HepG2 (cell line): ENCODE results near the gene METTL2A. TPM values are rescaled to one million over a fixed set of nuclear protein-coding genes. Genes with fewer than 3 reads are reported as not detected.
A peak's percentile ranks its signal among the peaks of the same experiment; 100 is the strongest.

Experiments used
- BCL3 ChIP-seq: sonication (generic); formaldehyde crosslinking; IDR thresholded peaks from 2 replicates; pipeline ENCODE4 v1.5.1; 2020; ENCODE audit warnings: mild to moderate bottlenecking, missing genetic modification reagents, moderate library complexity
- CCDC6 ChIP-seq: sonication (generic); formaldehyde crosslinking; IDR thresholded peaks from 2 replicates; pipeline ENCODE4 v1.8.1; 2022; ENCODE audit warnings: mild to moderate bottlenecking, missing genetic modification reagents, moderate library complexity
- ELF1 ChIP-seq: sonication (generic); formaldehyde crosslinking; IDR thresholded peaks from 2 replicates; pipeline ENCODE4 v1.4.0; 2020; ENCODE audit warnings: missing genetic modification reagents
- HDAC1 ChIP-seq: sonication (generic); formaldehyde crosslinking; IDR thresholded peaks from 2 replicates; pipeline ENCODE4 v1.5.1; 2020; ENCODE audit warnings: mild to moderate bottlenecking, missing genetic modification reagents
- KMT2A ChIP-seq: sonication (generic); formaldehyde crosslinking; IDR thresholded peaks from 2 replicates; pipeline ENCODE4 v1.4.0; 2020; ENCODE audit warnings: missing genetic modification reagents
- NFYC ChIP-seq: IDR thresholded peaks from 2 replicates; pipeline ENCODE4 v1.6.1; 2016; ENCODE audit warnings: missing genetic modification reagents, missing compliant biosample characterization
- PATZ1 ChIP-seq: sonication (generic); formaldehyde crosslinking; IDR thresholded peaks from 2 replicates; pipeline ENCODE4 v1.4.0; 2020; ENCODE audit warnings: missing genetic modification reagents
- POLR2G ChIP-seq: fragments of 200-400 bp; formaldehyde crosslinking; IDR thresholded peaks from 2 replicates; pipeline ENCODE4 v1.6.1; 2018; ENCODE audit warnings: mild to moderate bottlenecking, low read depth, low read length, moderate library complexity
- PRMT3 ChIP-seq: sonication (generic); formaldehyde crosslinking; IDR thresholded peaks from 2 replicates; pipeline ENCODE4 v1.8.1; 2022; ENCODE audit warnings: low read depth, mild to moderate bottlenecking, moderate library complexity, missing genetic modification reagents, borderline replicate concordance
- REPIN1 ChIP-seq: sonication (generic); formaldehyde crosslinking; IDR thresholded peaks from 2 replicates; pipeline ENCODE4 v1.8.0; 2022; ENCODE audit warnings: missing genetic modification reagents, low read depth, mild to moderate bottlenecking, borderline replicate concordance
- SALL2 ChIP-seq: sonication (generic); formaldehyde crosslinking; IDR thresholded peaks from 2 replicates; pipeline ENCODE4 v1.8.1; 2023; ENCODE audit warnings: mild to moderate bottlenecking, missing genetic modification reagents, inconsistent platforms
- ZNF383 ChIP-seq: sonication (generic); formaldehyde crosslinking; IDR thresholded peaks from 2 replicates; pipeline ENCODE4 v1.4.0; 2020; ENCODE audit warnings: missing genetic modification reagents, mild to moderate bottlenecking, borderline replicate concordance
- ZNF430 ChIP-seq: sonication (generic); formaldehyde crosslinking; IDR thresholded peaks from 2 replicates; pipeline ENCODE4 v1.9.0; 2021; ENCODE audit warnings: mild to moderate bottlenecking, missing genetic modification reagents
- ZNF788 ChIP-seq: sonication (generic); formaldehyde crosslinking; IDR thresholded peaks from 2 replicates; pipeline ENCODE4 v1.5.0; 2020; ENCODE audit warnings: mild to moderate bottlenecking, missing genetic modification reagents, borderline replicate concordance
- ZNF839 ChIP-seq: sonication (generic); formaldehyde crosslinking; IDR thresholded peaks from 2 replicates; pipeline ENCODE4 v1.4.0; 2020; ENCODE audit warnings: missing genetic modification reagents, mild to moderate bottlenecking, borderline replicate concordance
- ZZZ3 ChIP-seq: sonication (generic); formaldehyde crosslinking; IDR thresholded peaks from 2 replicates; pipeline ENCODE4 v1.4.0; 2020; ENCODE audit warnings: missing genetic modification reagents, mild to moderate bottlenecking, borderline replicate concordance
- polyA plus RNA-seq, 8 experiments: library from polyadenylated mRNA; depleted of rRNA in 3 of 8; stranded (reverse) in 7 of 8; unstranded in 1 of 8; fragments of >200 nt; fragmentation: Illumina TruSeq in 4 of 8; extraction: Trizol in 4 of 8; gene quantifications; 2 replicates each; pipeline versions ENCODE4 v1.2.1 to v1.2.3, GENCODE V29; 2011 to 2016; ENCODE audit warnings: low read depth in 4 of 8, missing spikeins in 1 of 8, mixed read lengths in 1 of 8; ENCODE audit not compliant: insufficient read depth in 1 of 8
- total RNA-seq, 5 experiments: library from RNA; depleted of rRNA; stranded (reverse); fragments of >200 nt; fragmentation: Illumina TruSeq; extraction: Trizol; gene quantifications; 2 replicates each; pipeline ENCODE4 v1.2.3, GENCODE V29; 2016; ENCODE audit warnings: low read depth in 1 of 5
- TF ChIP-seq, protein P1 (sequence below): sonication (generic); formaldehyde crosslinking; IDR thresholded peaks from 2 replicates; pipeline ENCODE4 v1.5.1; 2020; ENCODE audit warnings: missing genetic modification reagents, mild to moderate bottlenecking, borderline replicate concordance
- TF ChIP-seq, protein P2 (sequence below): sonication (generic); formaldehyde crosslinking; IDR thresholded peaks from 2 replicates; pipeline ENCODE4 v1.4.0; 2020; ENCODE audit warnings: mild to moderate bottlenecking, missing genetic modification reagents
- TF ChIP-seq, protein P3 (sequence below): IDR thresholded peaks from 2 replicates; pipeline ENCODE4 v1.6.1; 2016; ENCODE audit warnings: low read depth, borderline replicate concordance
- TF ChIP-seq, protein P4 (sequence below): sonication (generic); formaldehyde crosslinking; IDR thresholded peaks from 2 replicates; pipeline ENCODE4 v1.5.0; 2020; ENCODE audit warnings: mild to moderate bottlenecking, missing genetic modification reagents, moderate library complexity

METTL2A gene
- total and polyA plus RNA-seq, 2 of the 13 experiments (the other 11 are each of a cell fraction or from before 2014, with no cell fraction given) = 15.6 to 32.3 TPM

- TF ChIP-seq BCL3 (CRISPR knock-in tag) = peak; percentile 91; the same call in 1 of the 2 replicates
- peak; percentile 71; the same call in 1 of the 2 replicates for TF ChIP-seq ELF1 (CRISPR knock-in tag)
- peak; percentile 94 for TF ChIP-seq POLR2G
- TF ChIP-seq ZZZ3 = peak; percentile 77
- TF ChIP-seq SALL2 (CRISPR knock-in tag) = peak; percentile 87; the same call in 1 of the 2 replicates
- peak; percentile 89 for TF ChIP-seq HDAC1 (CRISPR knock-in tag)
- TF ChIP-seq, protein P1, sequence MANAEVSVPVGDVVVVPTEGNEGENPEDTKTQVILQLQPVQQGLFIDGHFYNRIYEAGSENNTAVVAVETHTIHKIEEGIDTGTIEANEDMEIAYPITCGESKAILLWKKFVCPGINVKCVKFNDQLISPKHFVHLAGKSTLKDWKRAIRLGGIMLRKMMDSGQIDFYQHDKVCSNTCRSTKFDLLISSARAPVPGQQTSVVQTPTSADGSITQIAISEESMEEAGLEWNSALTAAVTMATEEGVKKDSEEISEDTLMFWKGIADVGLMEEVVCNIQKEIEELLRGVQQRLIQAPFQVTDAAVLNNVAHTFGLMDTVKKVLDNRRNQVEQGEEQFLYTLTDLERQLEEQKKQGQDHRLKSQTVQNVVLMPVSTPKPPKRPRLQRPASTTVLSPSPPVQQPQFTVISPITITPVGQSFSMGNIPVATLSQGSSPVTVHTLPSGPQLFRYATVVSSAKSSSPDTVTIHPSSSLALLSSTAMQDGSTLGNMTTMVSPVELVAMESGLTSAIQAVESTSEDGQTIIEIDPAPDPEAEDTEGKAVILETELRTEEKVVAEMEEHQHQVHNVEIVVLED = peak; percentile 81
- TF ChIP-seq, protein P2, sequence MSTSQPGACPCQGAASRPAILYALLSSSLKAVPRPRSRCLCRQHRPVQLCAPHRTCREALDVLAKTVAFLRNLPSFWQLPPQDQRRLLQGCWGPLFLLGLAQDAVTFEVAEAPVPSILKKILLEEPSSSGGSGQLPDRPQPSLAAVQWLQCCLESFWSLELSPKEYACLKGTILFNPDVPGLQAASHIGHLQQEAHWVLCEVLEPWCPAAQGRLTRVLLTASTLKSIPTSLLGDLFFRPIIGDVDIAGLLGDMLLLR = peak; percentile 21; the same call in 1 of the 2 replicates
- TF ChIP-seq PATZ1 (CRISPR knock-in tag) = peak; percentile 57
- TF ChIP-seq KMT2A (CRISPR knock-in tag) = peak; percentile 99
- peak; percentile 81; the same call in 1 of the 2 replicates for TF ChIP-seq CCDC6 (CRISPR knock-in tag)
- TF ChIP-seq ZNF839 (CRISPR knock-in tag) = peak; percentile 51; the same call in 1 of the 2 replicates
- TF ChIP-seq, protein P3, sequence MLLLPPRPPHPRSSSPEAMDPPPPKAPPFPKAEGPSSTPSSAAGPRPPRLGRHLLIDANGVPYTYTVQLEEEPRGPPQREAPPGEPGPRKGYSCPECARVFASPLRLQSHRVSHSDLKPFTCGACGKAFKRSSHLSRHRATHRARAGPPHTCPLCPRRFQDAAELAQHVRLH (CRISPR knock-in tag) = peak; percentile 55; the same call in 1 of the 2 replicates
- TF ChIP-seq PRMT3 = peak; percentile 57
- TF ChIP-seq, protein P4, sequence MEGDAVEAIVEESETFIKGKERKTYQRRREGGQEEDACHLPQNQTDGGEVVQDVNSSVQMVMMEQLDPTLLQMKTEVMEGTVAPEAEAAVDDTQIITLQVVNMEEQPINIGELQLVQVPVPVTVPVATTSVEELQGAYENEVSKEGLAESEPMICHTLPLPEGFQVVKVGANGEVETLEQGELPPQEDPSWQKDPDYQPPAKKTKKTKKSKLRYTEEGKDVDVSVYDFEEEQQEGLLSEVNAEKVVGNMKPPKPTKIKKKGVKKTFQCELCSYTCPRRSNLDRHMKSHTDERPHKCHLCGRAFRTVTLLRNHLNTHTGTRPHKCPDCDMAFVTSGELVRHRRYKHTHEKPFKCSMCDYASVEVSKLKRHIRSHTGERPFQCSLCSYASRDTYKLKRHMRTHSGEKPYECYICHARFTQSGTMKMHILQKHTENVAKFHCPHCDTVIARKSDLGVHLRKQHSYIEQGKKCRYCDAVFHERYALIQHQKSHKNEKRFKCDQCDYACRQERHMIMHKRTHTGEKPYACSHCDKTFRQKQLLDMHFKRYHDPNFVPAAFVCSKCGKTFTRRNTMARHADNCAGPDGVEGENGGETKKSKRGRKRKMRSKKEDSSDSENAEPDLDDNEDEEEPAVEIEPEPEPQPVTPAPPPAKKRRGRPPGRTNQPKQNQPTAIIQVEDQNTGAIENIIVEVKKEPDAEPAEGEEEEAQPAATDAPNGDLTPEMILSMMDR = peak; percentile 76
- TF ChIP-seq ZNF788 (CRISPR knock-in tag) = peak; percentile 95; the same call in 1 of the 2 replicates
- 0 out of 2 replicates have a peak, but pooled peaks have one; percentile 51 for TF ChIP-seq ZNF383 (CRISPR knock-in tag)
- peak; percentile 13; the same call in 1 of the 2 replicates for TF ChIP-seq NFYC
- TF ChIP-seq ZNF430 (CRISPR knock-in tag) = peak; percentile 80
- TF ChIP-seq REPIN1 (CRISPR knock-in tag) = peak; percentile 77
These were observed at the start of gene METTL2A (continued) for GRCh38 chr17:62423647-62424461.
